PFSK-1 (cell line): ENCODE measurements around the gene EFR3B.

ENCODE experiments used
- FOXP2 ChIP-seq: optimal IDR thresholded peaks from 2 replicates; pipeline ENCODE3; 2011; ENCODE audit warnings: borderline replicate concordance, control low read depth, inconsistent platforms; ENCODE audit not compliant: insufficient read depth; ENCODE audit errors: extremely low read length, extremely low read depth
- POLR2AphosphoS5 ChIP-seq: IDR thresholded peaks from 2 replicates; pipeline ENCODE4 v1.6.1; 2012; ENCODE audit warnings: low read depth, mild to moderate bottlenecking, control low read depth, low read length, moderate library complexity
- SIN3A ChIP-seq: IDR thresholded peaks from 2 replicates; pipeline ENCODE4 v1.6.1; 2012; ENCODE audit warnings: mild to moderate bottlenecking, low read length, moderate library complexity, borderline replicate concordance; ENCODE audit not compliant: insufficient read depth
- TAF1 ChIP-seq: IDR thresholded peaks from 2 replicates; pipeline ENCODE4 v1.6.1; 2012; ENCODE audit warnings: low read length, control low read depth, borderline replicate concordance; ENCODE audit not compliant: insufficient read depth
- TF ChIP-seq, protein P1 (sequence below), 2 experiments: IDR thresholded peaks; 2 replicates each; pipeline versions ENCODE4 v1.6.1 to v1.8.0; 2011 to 2012; ENCODE audit warnings: low read depth in 2 of 2, low read length in 2 of 2, control low read depth in 1 of 2, inconsistent platforms in 1 of 2, mild to moderate bottlenecking in 1 of 2, moderate library complexity in 1 of 2; ENCODE audit not compliant: insufficient read depth in 1 of 2

Gene EFR3B

DNA sequence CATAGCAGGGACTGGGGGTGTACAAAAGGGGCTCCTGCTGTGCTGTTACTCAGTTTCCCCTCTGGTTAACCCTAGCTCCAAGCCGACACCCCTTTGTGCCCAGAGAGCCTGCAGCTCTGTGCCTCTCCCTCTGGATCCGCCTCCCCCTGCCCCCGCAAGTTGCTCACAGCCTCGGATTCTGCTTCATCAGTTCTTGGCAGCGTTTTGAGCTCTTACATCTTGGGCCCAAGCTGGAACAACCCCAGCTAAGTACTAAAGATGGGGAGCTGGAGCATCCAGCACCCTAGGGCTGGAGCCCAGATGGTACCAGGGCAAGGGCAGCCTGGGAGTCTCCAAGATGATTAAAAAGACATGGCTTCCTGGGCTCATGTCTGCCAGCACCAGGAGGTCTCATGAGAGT lies 85.8 kb downstream of the EFR3B start:
- TF ChIP-seq POLR2AphosphoS5, result no peak
- no peak for TF ChIP-seq SIN3A
- no peak for TF ChIP-seq FOXP2
- TF ChIP-seq, protein P1, sequence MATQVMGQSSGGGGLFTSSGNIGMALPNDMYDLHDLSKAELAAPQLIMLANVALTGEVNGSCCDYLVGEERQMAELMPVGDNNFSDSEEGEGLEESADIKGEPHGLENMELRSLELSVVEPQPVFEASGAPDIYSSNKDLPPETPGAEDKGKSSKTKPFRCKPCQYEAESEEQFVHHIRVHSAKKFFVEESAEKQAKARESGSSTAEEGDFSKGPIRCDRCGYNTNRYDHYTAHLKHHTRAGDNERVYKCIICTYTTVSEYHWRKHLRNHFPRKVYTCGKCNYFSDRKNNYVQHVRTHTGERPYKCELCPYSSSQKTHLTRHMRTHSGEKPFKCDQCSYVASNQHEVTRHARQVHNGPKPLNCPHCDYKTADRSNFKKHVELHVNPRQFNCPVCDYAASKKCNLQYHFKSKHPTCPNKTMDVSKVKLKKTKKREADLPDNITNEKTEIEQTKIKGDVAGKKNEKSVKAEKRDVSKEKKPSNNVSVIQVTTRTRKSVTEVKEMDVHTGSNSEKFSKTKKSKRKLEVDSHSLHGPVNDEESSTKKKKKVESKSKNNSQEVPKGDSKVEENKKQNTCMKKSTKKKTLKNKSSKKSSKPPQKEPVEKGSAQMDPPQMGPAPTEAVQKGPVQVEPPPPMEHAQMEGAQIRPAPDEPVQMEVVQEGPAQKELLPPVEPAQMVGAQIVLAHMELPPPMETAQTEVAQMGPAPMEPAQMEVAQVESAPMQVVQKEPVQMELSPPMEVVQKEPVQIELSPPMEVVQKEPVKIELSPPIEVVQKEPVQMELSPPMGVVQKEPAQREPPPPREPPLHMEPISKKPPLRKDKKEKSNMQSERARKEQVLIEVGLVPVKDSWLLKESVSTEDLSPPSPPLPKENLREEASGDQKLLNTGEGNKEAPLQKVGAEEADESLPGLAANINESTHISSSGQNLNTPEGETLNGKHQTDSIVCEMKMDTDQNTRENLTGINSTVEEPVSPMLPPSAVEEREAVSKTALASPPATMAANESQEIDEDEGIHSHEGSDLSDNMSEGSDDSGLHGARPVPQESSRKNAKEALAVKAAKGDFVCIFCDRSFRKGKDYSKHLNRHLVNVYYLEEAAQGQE (IDR thresholded peaks at IDR 0.05; ENCODE audit: insufficient read depth in 1 of 2, low read depth in 2 of 2, low read length in 2 of 2), result no peak
- no peak for TF ChIP-seq TAF1

DNA sequence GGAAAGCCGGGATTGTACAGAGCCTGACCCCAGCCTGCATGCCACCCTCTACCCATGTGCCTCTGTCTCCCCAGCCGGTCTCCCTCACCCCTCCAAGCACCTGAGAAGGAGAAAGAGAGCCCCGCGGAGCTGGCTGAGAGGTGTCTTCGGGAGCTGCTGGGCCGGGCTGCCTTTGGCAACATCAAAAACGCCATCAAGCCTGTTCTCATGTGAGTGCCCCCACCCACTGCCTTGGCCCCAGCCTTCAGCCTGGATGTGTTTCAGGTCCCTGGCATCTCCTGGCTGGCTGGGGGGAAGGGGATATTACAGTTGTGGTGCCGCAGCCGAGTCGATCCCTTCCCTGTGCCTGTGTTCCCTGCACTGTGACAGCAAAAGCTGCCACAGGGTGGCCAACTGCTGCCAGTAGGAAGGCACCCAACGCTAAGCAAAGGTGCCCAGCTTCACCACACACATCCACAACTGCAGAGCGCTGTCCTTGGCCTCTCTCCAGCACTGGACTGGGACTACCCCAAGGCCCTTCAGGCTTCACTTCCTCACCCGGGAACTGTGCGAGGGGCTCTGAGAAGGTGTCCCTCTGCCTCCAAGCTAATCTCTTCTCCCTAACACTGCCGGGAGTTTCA lies 88.1 kb downstream of the EFR3B start:
- TF ChIP-seq FOXP2 (no peak), SIN3A (no peak), TAF1 (no peak), POLR2AphosphoS5 (no peak)
- TF ChIP-seq, protein P1 (IDR thresholded peaks at IDR 0.05; ENCODE audit: insufficient read depth in 1 of 2, low read depth in 2 of 2, low read length in 2 of 2), result no peak

DNA sequence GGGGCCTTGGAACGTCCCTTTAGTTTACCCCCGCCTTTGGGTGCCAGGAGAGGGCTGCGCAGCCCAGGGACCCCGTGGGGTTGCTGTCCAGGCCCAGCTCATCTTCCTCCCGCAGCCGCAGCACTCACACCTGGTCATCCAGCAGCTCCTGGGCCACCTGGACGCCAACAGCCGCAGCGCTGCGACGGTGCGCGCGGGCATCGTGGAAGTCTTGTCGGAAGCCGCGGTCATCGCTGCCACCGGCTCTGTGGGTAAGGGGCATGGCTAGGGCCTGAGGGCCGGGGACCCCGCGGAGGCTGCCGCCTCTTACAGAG lies 89.3 kb downstream of the EFR3B start:
- TF ChIP-seq FOXP2 (no peak), SIN3A (no peak), POLR2AphosphoS5 (no peak), TAF1 (no peak)
- TF ChIP-seq, protein P1 (IDR thresholded peaks at IDR 0.05; ENCODE audit: insufficient read depth in 1 of 2, low read depth in 2 of 2, low read length in 2 of 2), result no peak

DNA sequence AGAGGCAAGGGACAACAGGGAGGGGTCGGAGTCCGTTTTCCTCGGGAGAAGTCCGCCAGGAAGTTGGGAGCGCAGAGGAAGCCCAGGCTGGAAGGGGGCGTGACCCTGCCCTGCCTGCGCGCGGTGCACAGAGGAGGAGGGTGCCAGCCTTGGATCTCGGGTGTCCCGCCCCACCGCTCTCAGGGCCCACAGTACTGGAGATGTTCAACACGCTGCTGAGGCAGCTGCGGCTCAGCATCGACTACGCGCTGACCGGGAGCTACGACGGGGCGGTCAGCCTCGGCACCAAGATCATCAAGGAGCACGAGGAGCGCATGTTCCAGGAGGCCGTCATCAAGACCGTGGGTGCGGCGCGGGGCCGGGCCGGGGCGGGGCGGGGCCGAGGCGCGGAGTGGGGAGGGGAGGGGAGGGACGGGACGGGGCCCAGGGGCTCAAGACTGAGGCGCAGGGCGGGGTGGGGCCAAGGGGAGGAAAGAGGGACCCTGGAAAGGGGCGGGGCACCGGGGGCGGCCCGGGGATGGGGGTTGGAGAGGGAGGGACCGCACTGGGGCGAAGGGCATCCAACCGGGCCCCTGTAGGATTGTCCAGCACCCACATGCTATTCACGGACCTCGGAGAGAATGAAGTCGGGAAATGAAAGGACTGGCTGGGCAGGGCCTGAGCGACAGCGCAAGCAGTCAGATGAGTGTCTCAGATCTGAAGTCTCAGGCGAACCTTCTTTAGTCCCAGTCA lies 89.9 kb downstream of the EFR3B start:
- TF ChIP-seq TAF1 (no peak), SIN3A (no peak), FOXP2 (no peak)

DNA sequence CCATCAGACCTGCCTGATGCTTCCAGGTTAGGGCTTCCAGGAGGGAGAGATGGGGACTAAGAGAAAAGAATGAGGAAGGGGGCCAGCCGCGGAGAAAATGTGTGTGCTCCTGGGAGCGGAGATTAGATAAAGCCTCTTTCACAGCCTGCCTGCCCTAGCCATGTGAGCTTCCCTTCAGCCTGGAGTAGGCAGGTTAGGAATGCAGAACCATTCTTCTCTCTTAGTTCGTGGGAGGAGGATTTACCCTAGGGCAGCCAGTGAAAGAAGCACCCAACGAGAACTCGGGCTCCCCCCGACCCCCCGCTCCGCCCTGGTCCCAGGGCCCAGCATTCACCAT lies 90.4 kb downstream of the EFR3B start:
- TF ChIP-seq POLR2AphosphoS5 (no peak), TAF1 (no peak), SIN3A (no peak), FOXP2 (no peak)
- TF ChIP-seq, protein P1 (IDR thresholded peaks at IDR 0.05; ENCODE audit: insufficient read depth in 1 of 2, low read depth in 2 of 2, low read length in 2 of 2), result no peak
